Amygdala (tissue), 56 donors: ENCODE data around the gene C10orf95.

ENCODE experiments used
- DNase-seq, 56 donors: peaks; one replicate each; lab custom pipeline; 2025; lab: John Stamatoyannopoulos, UW

Gene C10orf95

GRCh38 chr10:102419269-102420180 is 31.8 kb downstream of the C10orf95 start:
- DNase-seq: peak in 46 of 56 donors; percentile 18 to 81 (median 53)

DNA sequence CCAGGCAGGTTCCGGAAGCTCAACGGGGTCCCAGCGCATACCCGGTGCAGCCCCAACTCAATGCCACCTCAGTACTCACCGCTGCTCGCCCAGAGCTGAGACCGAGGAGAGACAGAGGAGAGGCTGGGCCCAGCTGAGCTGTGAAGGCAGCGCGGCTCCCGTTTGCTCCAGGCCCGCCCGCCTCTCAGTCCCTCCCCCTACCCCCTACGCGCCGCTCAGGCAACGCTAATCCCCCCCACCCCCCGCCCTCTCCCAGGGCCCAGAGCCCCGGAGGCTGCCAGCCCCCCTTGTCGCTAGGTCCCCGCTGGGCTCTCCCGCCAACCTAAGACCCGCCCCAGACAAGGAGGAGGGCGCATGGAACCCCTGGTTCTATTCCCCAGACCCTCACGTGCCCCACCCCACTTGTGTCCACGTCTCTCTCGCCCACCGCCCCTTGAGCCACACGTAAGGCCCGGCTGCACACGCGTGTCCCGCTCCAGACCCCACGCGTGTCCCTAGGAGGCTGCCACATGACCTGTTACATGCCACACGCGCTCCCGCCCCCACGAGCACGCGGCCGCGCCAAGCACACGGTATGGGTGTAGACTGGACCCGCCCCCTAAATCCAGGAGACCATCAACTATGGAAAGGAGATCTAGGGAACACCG is 32.6 kb downstream of the C10orf95 start, which contains the start of gene PSD:
TSS of gene PSD (minus strand) at position 164 of the 647 bp plus-strand sequence. CDS start 1,747 bp downstream, outside the sequence.
- peak in 10 of 56 donors; percentile 9 to 48 (median 34) for DNase-seq

DNA sequence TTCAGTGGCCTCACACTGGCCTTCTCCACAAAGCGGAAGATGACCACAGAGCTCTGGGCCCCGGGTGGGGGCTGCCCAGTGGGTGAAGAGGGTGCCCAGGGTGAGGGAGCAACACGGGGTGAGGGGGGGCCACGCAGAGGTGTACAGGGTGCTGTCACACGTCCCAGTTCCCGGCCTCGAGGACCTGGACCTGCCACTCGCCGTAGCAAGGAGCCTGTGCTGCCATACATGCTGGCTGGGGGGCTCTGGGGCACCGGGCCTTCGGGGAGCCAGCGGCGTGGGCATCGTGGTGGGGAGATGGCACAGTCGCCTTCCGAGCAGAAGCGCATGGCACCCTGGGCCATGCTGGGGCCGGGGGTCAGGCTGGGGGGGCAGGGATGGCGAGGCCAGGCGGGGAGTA is 34.6 kb downstream of the C10orf95 start:
- no peak for DNase-seq

DNA sequence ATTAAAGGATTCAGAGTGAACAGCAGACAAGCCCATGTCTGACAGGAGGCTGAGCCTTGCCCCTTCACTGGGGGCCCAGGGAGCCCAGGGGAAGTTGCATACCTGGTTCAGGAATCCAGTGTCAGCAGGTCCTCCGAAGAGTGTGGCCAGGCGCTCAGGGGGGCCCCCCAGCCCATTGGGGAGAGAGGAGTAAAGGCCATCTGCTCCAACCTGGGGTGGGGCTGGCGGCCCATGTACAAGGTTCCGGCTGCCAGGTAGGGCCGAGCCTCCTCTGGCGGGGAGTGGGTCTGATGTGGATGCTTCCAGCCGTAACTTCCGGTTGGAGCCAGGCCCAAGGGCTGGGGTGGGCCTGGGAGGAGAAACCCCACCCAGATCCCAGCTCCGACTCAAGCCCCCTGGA is 35.1 kb downstream of the C10orf95 start:
- no peak for DNase-seq

GRCh38 chr10:102414749-102415148 is 36.6 kb downstream of the C10orf95 start:
- no peak for DNase-seq

DNA sequence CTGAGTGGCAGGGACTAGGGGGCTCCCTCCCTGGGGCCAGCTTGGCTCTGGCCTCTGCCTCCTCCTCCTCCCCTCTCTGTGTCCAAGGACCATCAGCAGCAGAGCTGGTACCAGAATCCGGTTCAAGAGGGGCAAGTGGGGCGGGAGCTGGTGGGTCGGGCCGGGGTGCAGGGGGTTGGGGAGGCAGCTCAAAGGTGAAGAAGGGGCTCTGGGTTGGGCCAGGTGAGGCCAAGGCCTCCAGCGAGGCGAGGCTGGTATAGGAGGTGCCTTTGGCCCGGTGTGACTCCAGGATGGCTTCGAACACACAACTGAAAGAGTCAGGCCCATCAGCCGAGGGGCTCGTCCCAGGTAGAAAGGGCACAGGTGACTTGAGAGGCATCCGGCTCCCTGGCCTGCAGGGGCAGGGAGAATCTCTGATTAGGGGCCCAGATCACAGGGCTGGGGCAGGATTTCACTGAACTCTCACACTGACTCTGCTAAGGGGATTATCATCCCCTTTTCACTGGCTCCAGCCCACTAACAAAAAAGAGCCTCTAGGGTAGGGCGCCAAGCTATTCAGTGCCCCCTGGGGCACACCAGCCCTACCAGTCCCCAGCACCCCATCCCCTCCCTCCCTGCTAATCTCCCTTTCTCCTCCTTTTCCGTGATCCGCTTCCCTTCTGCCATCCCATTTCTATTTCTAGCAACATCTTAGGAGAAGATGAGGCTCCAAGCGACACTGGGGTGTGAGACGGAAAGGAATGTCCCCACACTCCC is 37.4 kb downstream of the C10orf95 start:
- no peak for DNase-seq

- DNase-seq: peak in 23 of 56 donors; percentile 6 to 40 (median 28)
These were observed 38.2 kb downstream of the C10orf95 start for GRCh38 chr10:102413053-102413705.

- DNase-seq: no peak
These were observed 39.0 kb downstream of the C10orf95 start for GRCh38 chr10:102412293-102412692.

DNA sequence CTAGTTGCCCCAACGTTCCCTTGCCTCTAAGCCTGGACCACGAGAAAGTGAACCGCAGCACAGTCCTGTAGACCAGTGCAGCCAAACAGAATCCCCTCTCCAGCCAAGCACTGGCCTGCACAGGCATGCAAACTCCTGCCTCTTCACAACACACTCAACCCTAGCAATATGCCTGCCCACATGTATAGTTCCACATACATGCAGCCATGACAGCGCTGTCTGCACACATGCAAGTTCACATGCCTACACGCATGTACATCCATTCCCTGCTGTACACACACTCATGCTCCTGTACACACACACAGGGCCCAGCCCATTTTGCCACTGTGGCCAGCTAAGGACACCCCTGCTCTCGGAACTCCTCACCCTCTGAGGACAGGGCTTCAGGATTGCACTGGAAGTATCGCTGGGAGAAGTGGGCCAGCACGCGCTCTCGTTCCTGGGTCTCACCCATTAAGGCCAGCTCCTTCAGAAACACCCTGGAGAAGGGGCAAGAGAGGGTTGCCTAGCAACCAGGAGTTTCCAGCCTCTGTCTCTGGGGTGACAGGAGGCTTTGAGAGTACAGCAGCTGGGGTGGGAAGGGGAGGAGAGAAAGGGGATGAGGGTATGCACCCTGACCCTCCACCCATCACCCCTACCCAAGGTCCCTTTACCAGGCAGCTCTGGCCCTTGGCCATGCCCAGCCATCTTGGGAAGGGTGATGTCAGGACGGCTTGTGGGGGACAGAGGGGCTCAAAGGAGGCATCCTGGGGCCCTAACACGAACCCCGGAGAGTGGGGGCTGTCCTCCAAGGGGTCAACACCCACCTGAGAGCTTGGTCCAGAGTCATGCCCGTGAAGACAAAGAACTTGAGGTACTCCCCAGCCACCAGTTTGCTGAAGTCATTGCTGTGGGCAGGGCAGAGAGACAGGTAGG is 39.7 kb downstream of the C10orf95 start:
- DNase-seq: no peak

DNA sequence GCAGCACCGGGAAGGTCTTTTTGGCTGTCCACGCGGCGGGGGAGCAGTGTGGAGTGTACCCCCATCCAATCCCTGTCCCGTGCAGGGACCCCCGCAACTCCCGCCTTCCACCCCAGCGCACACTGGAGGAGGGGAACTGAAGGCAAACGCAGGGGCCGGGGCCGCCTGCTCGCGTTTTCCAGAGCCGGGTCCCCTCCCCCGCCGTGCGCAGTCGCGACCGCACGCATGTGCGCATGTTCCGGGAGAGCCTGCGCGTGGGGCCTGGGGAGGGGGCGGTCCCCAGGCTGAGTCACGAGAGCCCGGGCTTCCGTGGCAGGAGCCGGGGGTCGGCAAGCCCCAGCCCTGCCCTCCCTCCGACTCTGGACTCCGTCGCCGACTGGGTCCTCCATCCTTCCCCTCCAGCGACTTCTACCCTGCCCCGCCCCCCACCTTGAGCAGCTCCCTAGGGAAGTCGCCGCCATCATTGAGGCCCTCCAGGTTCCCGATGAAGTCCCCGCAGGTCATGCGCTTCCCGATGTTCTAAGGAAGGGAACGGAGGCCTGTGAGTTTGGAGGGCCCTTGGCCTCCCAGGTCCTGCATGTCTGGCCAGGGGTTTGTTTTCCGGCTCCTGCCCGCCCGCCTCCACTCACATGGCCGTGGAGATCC is 40.8 kb downstream of the C10orf95 start:
- peak in 32 of 56 donors; percentile 7 to 76 (median 44) for DNase-seq

- DNase-seq: peak in 1 of 56 donors; percentile 50
These were observed 41.5 kb downstream of the C10orf95 start for GRCh38 chr10:102409604-102410428.

DNA sequence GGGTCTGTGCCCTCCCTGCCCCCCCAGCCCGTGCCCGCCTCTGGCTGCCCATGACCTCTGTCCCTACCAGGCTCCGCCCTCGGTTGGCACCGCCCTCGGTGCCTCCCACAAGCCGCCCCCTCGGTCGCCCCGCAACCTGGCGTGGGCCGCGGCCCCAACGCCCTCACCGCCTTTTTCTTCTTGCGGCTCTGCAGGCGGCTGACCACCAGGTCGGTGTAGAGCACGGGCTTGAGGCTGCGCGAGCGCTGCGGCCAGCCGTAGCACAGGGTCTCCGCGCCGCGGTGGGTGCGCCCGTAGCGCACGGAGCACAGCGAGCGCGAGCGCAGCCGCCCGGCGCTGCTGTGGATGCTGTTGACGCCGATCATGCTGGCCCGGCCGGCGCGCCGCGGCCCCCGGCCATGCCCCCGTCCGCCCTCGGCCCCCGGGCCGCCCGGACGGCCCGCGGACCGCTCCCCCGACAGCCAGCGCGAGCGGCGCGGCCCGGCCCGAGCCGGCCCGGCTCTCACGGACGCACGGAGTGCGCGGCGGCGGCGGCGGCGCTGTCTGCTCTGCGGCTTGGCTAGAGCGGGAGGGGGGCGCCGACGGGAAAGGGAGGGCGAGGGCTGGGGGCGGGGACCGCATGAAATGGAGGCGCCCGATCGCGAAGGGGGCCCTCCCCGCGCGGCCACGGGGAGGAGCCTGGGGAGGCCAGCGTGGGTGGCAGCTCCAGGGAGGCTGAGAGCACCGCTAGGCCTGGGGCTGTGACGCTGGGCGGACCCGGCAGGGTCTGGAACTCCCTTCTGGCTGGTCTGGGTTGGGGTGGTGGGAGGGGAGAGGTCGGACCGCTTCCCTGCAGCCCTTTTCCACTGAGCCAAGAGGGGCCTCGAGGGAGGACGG is 42.4 kb downstream of the C10orf95 start:
- peak in 37 of 56 donors; percentile 12 to 75 (median 50) for DNase-seq

DNA sequence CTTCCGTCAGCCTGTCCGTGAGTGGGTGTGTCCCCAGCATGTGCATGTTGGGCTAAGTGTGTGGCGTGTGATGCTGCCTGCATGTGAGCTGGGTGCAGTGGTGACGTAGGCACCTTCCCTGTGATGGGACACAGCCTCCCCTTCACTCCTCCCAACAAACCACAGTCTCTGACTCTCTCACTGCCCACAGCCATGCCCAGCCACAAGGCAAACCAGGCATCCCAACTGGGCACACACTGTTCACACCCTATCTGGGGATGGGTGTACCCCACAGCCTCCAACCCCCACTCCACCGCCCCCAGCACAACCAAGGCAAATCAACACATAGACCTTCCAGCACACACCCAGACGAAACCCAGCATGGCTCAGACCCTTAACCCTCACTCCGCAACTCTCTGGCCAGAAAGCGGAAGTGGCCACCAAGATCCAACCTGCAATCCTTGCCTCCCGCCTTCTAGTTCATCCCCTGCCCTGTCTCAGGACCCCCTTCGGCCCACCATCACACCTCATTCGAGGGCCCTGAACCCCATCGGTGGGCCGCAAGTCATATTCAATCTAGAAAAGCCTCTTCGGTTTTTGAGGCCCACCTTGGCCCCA is 43.1 kb downstream of the C10orf95 start:
- DNase-seq: peak in 10 of 56 donors; percentile 10 to 44 (median 25)

- DNase-seq: no peak
These were observed 43.8 kb downstream of the C10orf95 start for GRCh38 chr10:102407425-102408130.

DNA sequence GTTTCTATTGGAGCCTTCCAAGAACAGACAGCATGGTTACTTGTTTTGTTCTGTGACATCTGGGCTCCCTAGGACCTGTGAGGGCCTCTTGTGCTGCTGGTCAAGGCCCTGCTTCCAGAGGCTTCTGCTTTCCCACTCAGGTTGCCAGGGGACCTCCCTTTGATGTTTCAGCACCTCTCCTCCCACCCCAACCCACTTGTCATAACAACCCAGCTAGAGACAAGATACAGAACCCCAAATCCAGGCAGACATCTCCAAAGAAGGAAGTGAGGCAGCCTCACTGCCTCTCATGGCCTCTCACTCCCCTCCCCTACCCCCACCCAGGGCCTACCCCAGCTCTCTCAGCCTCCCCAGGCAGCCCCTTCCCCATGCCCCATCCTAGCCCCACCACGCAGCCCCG is 44.5 kb downstream of the C10orf95 start:
- DNase-seq: no peak

- no peak for DNase-seq
These were observed 45.7 kb downstream of the C10orf95 start for GRCh38 chr10:102405632-102406031.
